ENCODE measurements around the gene SOX10. TPM values are rescaled to one million over a fixed set of nuclear protein-coding genes. Genes with fewer than 3 reads are reported as not detected.

Gene SOX10
- polyA plus RNA-seq, 3 donors, result 0.46 to 0.86 (median 0.62) TPM

DNA sequence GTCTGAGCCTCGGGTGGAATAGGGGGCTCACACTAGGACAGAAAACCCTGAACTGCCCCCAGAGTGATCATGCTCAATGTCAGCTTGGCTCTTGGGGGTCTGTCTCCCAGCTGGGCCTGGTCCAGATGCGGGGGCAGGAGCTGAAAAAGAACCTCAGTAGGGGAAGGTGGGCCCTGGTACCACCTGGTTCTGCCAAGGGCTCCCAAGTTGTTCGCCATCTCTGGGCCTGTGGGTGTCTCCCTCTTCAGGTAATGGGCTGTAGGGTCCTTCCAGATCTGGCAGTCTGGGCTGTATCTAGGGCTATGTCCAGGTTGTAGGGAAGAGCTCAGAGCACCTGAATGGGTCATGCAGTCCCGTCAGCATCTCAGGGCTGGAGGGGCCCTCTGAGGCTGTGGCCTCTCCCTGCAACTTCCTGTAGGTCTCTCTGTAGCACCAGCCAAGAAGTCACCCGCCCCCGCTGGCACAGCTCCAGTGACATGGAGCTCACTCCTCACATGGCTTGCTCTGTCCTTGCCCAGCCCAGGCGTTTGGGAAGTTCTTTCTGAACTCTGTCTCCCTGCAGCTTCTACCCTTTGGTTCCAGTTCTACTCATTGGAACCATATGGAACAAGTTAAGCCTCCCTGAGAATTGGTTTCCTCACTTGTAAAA is 33.0 kb upstream of the SOX10 start:
- DNase-seq (ENCODE audit: low read depth in 3 of 3, low spot score in 2 of 3), result no peak

GRCh38 chr22:38016182-38017151 is 32.1 kb upstream of the SOX10 start:
- DNase-seq (ENCODE audit: low read depth in 3 of 3, low spot score in 2 of 3), result no peak

DNA sequence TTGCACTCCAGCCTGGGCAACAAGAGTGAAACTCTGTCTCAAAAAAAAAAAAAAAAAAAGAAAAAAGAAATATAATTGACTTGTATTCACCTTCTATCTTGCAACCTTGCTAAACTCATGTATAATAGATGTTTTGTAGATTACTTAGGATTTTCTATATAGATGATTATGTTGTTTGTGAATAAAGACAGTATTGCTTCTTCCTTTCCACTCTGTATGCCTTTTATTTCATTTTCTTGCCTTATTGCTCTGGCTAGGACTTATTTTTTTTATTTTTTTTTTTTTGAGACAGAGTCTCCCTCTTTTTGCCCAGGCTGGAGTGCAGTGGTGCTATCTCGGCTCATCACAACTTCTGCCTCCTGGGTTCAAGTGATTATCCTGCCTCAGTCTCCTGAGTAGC is 29.7 kb upstream of the SOX10 start:
- no peak for DNase-seq (ENCODE audit: low read depth in 3 of 3, low spot score in 2 of 3)

DNA sequence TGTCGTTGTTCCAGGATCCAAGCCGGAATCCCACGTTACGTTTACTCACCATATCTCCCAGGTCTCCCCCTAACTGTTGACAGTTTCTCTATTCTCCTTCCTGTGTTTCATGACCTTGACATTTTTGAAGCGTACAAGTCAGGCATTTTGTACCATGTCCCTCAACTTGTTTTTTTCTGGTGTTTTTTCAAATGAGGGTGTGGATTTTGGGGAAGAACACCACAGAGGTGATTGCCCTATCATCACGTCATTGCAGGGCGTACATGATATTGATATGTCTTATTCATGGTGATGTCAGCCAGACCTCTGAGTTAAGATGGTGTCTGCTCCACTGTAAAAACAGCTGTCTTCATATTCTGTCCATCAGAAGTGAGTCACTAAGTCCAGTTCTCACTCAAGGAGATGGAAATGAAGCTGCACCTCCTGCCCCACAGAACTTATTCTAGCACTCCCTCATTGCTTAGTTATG is 28.3 kb upstream of the SOX10 start:
- no peak for DNase-seq (ENCODE audit: low read depth in 3 of 3, low spot score in 2 of 3)

DNA sequence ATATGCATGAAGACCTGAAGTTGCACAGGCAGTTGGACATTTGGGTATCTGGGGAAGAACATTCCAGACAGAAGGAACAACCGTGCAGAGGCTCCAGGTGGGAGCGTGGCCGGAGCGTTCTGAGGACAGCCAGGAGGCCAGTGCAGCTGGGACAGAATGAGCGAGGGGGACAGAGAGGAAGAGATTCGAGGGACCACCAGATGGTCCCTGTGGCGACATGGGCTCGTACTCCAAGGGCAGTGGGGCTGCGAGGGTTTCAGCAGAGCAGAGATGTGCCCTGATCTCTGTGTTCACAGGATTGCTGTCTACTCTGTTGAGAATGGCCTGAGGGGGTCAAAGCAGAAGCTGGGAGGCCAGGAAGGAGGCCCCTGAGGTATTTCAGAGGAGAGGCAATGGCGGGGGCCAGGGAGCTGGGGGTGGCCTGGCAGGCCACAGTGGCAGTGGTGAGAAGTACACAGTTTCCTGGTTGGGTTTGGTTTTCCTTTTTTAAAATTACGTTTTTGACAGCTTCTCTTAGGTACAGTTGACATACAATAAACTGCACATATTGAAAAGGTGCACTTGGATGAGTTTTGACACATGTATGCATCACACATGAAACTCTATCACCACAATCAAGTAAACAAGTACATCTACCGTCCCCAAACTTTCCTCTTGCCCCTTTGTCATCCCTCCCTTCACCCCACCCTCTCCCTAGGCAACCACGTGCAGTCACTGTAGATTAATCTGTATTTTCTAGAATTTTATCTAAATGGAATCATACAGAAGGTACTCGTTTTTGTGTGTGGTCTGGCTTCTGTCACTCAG is 24.8 kb upstream of the SOX10 start:
- DNase-seq (ENCODE audit: low read depth in 3 of 3, low spot score in 2 of 3), result no peak

DNA sequence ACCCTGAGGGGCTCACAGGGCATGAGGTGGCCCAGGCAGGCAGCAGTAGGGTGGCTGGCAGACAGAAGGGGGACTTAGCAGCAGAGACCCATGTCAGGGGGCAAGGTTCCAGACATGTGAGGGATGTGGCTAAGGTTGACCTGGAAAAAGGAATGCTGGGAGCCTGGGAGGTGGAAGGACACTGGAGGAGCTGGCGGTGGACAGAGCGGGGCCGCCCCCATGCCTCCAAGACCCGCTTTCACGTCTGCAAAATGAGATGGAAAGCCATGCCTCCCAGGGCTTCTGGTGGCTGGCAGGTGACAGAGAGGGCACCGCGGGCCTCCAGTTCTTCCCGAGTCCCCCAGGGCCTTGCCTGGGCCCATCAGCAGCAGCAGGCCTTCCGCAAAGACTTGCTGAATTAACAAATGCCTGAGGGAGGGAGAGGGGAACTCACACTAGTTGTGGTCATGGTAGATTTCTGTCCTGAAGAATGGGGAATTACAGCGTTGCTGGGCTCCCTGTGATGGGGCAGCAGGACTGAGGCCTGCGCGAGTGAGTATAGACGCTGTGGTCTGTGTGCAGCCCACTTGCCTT is 23.1 kb upstream of the SOX10 start:
- no peak for DNase-seq (ENCODE audit: low read depth in 3 of 3, low spot score in 2 of 3)

- no peak for DNase-seq (ENCODE audit: low read depth in 3 of 3, low spot score in 2 of 3)
Measured at GRCh38 chr22:38006906-38007305, 22.6 kb upstream of the SOX10 start.

DNA sequence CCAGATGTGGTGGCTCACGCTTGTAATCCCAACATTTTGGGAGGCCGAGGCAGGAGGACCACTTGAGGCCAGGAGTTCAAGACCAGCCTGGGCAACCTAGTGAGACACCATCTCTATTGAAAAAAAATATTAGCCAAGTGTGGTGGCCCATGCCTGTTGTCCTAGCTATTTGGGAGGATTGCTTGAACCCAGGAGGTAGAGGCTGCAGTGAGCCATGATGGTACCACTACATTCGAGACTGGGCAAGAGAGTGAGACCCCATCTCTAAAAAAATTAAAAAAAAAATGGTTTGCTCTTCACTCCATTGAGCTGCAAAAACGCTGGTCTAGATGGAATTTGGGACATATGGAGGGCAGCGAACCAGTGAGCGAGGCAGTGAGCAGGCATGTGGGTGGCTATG is 21.6 kb upstream of the SOX10 start:
- no peak for DNase-seq (ENCODE audit: low read depth in 3 of 3, low spot score in 2 of 3)

- no peak for DNase-seq (ENCODE audit: low read depth in 3 of 3, low spot score in 2 of 3)
Measured at GRCh38 chr22:37999640-38000272, 15.4 kb upstream of the SOX10 start.

DNA sequence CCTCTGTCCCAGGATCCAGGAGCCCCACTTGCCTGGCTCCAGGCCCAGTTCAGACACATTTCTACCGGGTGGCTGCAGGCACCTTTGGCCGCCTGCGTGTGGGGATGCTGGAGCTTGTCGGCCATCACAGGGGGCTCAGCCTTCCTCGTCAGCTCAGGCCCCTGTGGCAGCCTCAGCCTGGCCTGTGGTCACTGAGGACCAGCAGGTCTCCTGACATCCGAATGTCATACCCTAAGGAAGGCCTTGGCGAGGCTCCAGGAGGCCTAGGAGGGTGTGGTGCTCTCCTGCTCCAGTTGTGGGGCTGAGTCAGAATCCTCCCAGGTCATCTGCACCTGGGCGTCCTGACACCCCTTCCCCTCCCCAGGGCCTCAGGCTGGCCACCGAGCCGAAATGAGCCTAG is 14.9 kb upstream of the SOX10 start:
- no peak for DNase-seq (ENCODE audit: low read depth in 3 of 3, low spot score in 2 of 3)

DNA sequence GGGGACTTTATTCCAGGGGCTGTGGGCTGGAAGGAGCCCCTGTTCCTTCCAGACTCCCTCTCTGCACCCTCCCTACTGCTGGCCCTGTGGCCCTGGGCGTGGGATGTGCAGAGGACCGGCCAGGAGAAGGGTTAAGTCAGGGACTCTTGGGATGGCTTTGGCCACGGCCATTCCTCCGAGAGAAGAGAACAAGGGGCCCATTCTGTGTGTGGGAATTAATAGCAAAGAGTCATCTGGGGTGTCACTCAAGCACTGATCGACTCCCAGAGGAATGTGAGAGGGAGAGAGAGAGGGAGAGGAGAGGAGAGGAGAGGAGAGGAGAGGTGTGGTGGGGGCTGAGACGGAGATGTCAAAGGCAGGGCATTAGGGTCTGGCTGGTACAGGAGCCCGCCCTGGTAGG is 14.2 kb upstream of the SOX10 start:
- DNase-seq (ENCODE audit: low read depth in 3 of 3, low spot score in 2 of 3), result no peak

- no peak for DNase-seq (ENCODE audit: low read depth in 3 of 3, low spot score in 2 of 3)
Measured at GRCh38 chr22:37996515-37997246, 12.3 kb upstream of the SOX10 start.

- no peak for DNase-seq (ENCODE audit: low read depth in 3 of 3, low spot score in 2 of 3)
Measured at GRCh38 chr22:37996079-37996478, 11.7 kb upstream of the SOX10 start.

DNA sequence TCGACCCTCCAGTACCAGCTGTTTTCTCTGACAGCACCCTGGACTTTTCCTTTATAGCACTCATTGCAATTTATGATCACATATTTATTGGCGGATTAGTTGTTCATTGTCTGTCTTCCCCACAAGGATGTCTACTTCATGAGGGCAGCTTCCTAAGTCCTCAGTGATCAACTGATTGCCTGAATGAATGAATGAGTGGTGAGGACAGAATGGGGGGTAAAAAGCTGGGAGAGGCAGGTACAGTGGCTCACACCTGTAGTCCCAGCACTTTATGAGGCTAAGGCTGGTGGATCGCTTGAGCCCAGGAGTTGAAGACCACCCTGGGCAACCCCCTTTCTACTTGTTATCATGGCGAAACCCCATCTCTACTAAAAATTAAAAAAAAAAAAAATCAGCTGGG is 11.1 kb upstream of the SOX10 start:
- DNase-seq (ENCODE audit: low read depth in 3 of 3, low spot score in 2 of 3), result no peak

- no peak for DNase-seq (ENCODE audit: low read depth in 3 of 3, low spot score in 2 of 3)
Measured at GRCh38 chr22:37994982-37995381, 10.6 kb upstream of the SOX10 start.

DNA sequence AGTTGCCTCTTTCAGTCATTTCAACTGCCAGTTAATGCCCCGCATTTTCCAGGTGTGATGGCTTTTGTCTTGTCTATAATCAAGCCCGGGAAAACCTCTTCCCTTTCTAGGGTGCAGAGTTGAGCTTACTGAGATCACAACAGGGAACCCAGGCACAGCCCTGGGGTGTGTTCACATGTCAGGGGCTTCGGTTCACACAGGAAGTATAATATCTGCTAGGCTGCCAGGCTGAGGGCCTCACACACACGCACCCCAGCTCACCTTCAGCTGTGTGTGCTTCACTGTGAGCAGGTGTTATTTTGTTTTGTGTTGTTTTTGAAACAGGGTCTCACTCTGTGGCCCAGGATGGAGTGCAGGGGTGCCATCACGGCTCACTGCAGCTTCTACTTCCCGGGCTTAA is 9.7 kb upstream of the SOX10 start:
- DNase-seq (ENCODE audit: low read depth in 3 of 3, low spot score in 2 of 3), result no peak

- DNase-seq (ENCODE audit: low read depth in 3 of 3, low spot score in 2 of 3), result no peak
Measured at GRCh38 chr22:37991731-37992442, 7.5 kb upstream of the SOX10 start.

GRCh38 chr22:37990862-37991261 is 6.5 kb upstream of the SOX10 start:
- no peak for DNase-seq (ENCODE audit: low read depth in 3 of 3, low spot score in 2 of 3)

DNA sequence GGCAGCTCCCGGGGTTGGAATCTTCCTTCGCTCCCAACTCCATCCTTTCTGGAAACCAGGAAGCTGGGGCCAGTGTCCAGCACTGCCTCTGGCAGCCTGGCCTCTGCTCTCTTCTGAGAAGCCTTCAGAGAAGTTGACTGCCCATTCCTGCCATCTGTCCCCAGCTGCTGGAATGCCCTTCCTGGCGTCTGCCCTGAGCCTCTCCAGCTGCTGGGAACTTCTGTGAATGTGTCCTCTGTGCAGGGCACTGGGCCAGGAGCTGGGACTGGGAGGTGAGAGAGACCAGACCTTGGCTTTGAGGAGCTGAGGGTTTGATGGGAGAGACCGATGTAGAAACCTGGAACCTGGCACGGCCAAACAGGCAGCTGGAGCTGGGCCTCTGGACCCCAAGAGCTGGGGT is 5.9 kb upstream of the SOX10 start:
- no peak for DNase-seq (ENCODE audit: low read depth in 3 of 3, low spot score in 2 of 3)
